Duodenal mucosa (tissue), 2 donors: ENCODE results near the gene PPM1H.

Experiments used
- H3K27ac ChIP-seq: one replicate; pipeline ENCODE4 v1.7.0; 2013; ENCODE audit warnings: low read depth, low read length
- H3K27me3 ChIP-seq, 2 donors: one replicate each; pipeline ENCODE4 v1.7.0; 2013; ENCODE audit warnings: low read length in 2 of 2, control low read depth in 1 of 2; ENCODE audit not compliant: insufficient read depth in 2 of 2, control insufficient read depth in 1 of 2
- H3K36me3 ChIP-seq, 2 donors: one replicate each; pipeline ENCODE4 v1.7.0; 2013; ENCODE audit warnings: low read length in 2 of 2, control low read depth in 1 of 2; ENCODE audit not compliant: insufficient read depth in 2 of 2, control insufficient read depth in 1 of 2
- H3K4me1 ChIP-seq, 2 donors: one replicate each; pipeline ENCODE4 v1.7.0; 2013; ENCODE audit warnings: low read length in 2 of 2, control low read depth in 1 of 2; ENCODE audit not compliant: insufficient read depth in 2 of 2, control insufficient read depth in 1 of 2
- H3K4me3 ChIP-seq, 2 donors: one replicate each; pipeline ENCODE4 v1.7.0; 2013; ENCODE audit warnings: low read length in 2 of 2, low read depth in 1 of 2
- H3K9ac ChIP-seq, 2 donors: one replicate each; pipeline ENCODE4 v1.7.0; 2013; ENCODE audit warnings: low read length in 2 of 2, low read depth in 1 of 2
- H3K9me3 ChIP-seq, 2 donors: one replicate each; pipeline ENCODE4 v1.7.0; 2013; ENCODE audit warnings: low read length in 2 of 2, control low read depth in 1 of 2; ENCODE audit not compliant: control insufficient read depth in 1 of 2

PPM1H gene

GRCh38 chr12:62924084-62924483 is 10.9 kb downstream of the PPM1H start:
- no peak overlapping the region for H3K27ac ChIP-seq
- no peaks in the 10 kb centered on the region for H3K9me3 ChIP-seq
- no peaks in the 10 kb centered on the region for H3K27me3 ChIP-seq
- no peak overlapping the region for H3K9ac ChIP-seq
- H3K4me3 ChIP-seq: no peak overlapping the region
- peaks cover 6 to 10% of the 10 kb centered on the region in 2 donors for H3K4me1 ChIP-seq
- H3K36me3 ChIP-seq: no peaks in the 10 kb centered on the region

- Histone ChIP-seq H3K9me3 (no peaks in the 10 kb centered on the region), H3K36me3 (no peaks in the 10 kb centered on the region), H3K9ac (no peak overlapping the region), H3K4me1 (peaks cover 6 to 12% of the 10 kb centered on the region in 2 donors), H3K27ac (no peak overlapping the region), H3K27me3 (no peaks in the 10 kb centered on the region), H3K4me3 (no peak overlapping the region)
These were observed 12.4 kb downstream of the PPM1H start for GRCh38 chr12:62922539-62922938.

GRCh38 chr12:62919838-62920237 is 15.1 kb downstream of the PPM1H start:
- Histone ChIP-seq H3K4me3 (no peak overlapping the region), H3K4me1 (peaks cover 6 to 12% of the 10 kb centered on the region in 2 donors), H3K27me3 (no peaks in the 10 kb centered on the region), H3K36me3 (no peaks in the 10 kb centered on the region), H3K27ac (no peak overlapping the region), H3K9ac (no peak overlapping the region), H3K9me3 (no peaks in the 10 kb centered on the region)

- Histone ChIP-seq H3K9ac (no peak overlapping the region), H3K36me3 (no peaks in the 10 kb centered on the region), H3K4me3 (no peak overlapping the region), H3K9me3 (no peaks in the 10 kb centered on the region), H3K4me1 (peaks cover 6 to 12% of the 10 kb centered on the region in 2 donors), H3K27me3 (no peaks in the 10 kb centered on the region), H3K27ac (no peak overlapping the region)
These were observed 17.0 kb downstream of the PPM1H start for GRCh38 chr12:62917926-62918325.

- no peaks in the 10 kb centered on the region for H3K27me3 ChIP-seq
- H3K9me3 ChIP-seq: no peaks in the 10 kb centered on the region
- H3K4me1 ChIP-seq: peaks cover 6 to 12% of the 10 kb centered on the region in 2 donors
- no peak overlapping the region for H3K9ac ChIP-seq
- no peak overlapping the region for H3K4me3 ChIP-seq
- H3K27ac ChIP-seq: no peak overlapping the region
- no peaks in the 10 kb centered on the region for H3K36me3 ChIP-seq
These were observed 18.1 kb downstream of the PPM1H start for GRCh38 chr12:62916632-62917425.

GRCh38 chr12:62915204-62915529 is 19.8 kb downstream of the PPM1H start:
- Histone ChIP-seq H3K27ac (no peak overlapping the region), H3K9ac (no peak overlapping the region)

GRCh38 chr12:62914443-62915203 is 20.3 kb downstream of the PPM1H start:
- Histone ChIP-seq H3K9me3 (no peaks in the 10 kb centered on the region), H3K36me3 (no peaks in the 10 kb centered on the region), H3K27ac (no peak overlapping the region), H3K27me3 (no peaks in the 10 kb centered on the region), H3K4me3 (no peak overlapping the region), H3K9ac (no peak overlapping the region), H3K4me1 (peaks cover 1 to 16% of the 10 kb centered on the region in 2 donors)

More at GRCh38 chr12:62915204-62915529, 19.8 kb downstream of the PPM1H start:
- H3K4me1 ChIP-seq: peaks cover 6 to 16% of the 10 kb centered on the region in 2 donors
- H3K9me3 ChIP-seq: no peaks in the 10 kb centered on the region
- no peaks in the 10 kb centered on the region for H3K36me3 ChIP-seq
- no peaks in the 10 kb centered on the region for H3K27me3 ChIP-seq
- no peak overlapping the region for H3K4me3 ChIP-seq

GRCh38 chr12:62913380-62913779 is 21.6 kb downstream of the PPM1H start:
- no peak overlapping the region for H3K27ac ChIP-seq
- H3K36me3 ChIP-seq: no peaks in the 10 kb centered on the region
- H3K9me3 ChIP-seq: no peaks in the 10 kb centered on the region
- no peak overlapping the region for H3K9ac ChIP-seq
- no peaks in the 10 kb centered on the region for H3K27me3 ChIP-seq
- no peak overlapping the region for H3K4me3 ChIP-seq
- peaks cover 0 to 11% of the 10 kb centered on the region in 2 donors for H3K4me1 ChIP-seq

GRCh38 chr12:62912644-62913043 is 22.3 kb downstream of the PPM1H start:
- Histone ChIP-seq H3K9me3 (no peaks in the 10 kb centered on the region), H3K27ac (no peak overlapping the region), H3K4me3 (no peak overlapping the region), H3K27me3 (no peaks in the 10 kb centered on the region), H3K4me1 (peaks cover 0 to 11% of the 10 kb centered on the region in 2 donors), H3K36me3 (no peaks in the 10 kb centered on the region), H3K9ac (no peak overlapping the region)

- H3K9me3 ChIP-seq: no peaks in the 10 kb centered on the region
- H3K9ac ChIP-seq: no peak overlapping the region
- no peak overlapping the region for H3K4me3 ChIP-seq
- H3K4me1 ChIP-seq: peaks cover 0 to 11% of the 10 kb centered on the region in 2 donors
- no peak overlapping the region for H3K27ac ChIP-seq
- no peaks in the 10 kb centered on the region for H3K27me3 ChIP-seq
- H3K36me3 ChIP-seq: no peaks in the 10 kb centered on the region
These were observed 23.7 kb downstream of the PPM1H start for GRCh38 chr12:62911286-62911685.
